Stimulated activated CD8-positive, alpha-beta memory T cell treated with anti-CD3 and anti-CD28 coated beads, Interleukin-4, amount 100 ng/mL, for 24 hours (primary cell): ENCODE measurements around the gene SHTN1.

Source experiments
- DNase-seq: peaks from one replicate; pipeline ENCODE4 v3.0.0-alpha.2; 2020; ENCODE audit warnings: low read depth

Gene SHTN1

DNA sequence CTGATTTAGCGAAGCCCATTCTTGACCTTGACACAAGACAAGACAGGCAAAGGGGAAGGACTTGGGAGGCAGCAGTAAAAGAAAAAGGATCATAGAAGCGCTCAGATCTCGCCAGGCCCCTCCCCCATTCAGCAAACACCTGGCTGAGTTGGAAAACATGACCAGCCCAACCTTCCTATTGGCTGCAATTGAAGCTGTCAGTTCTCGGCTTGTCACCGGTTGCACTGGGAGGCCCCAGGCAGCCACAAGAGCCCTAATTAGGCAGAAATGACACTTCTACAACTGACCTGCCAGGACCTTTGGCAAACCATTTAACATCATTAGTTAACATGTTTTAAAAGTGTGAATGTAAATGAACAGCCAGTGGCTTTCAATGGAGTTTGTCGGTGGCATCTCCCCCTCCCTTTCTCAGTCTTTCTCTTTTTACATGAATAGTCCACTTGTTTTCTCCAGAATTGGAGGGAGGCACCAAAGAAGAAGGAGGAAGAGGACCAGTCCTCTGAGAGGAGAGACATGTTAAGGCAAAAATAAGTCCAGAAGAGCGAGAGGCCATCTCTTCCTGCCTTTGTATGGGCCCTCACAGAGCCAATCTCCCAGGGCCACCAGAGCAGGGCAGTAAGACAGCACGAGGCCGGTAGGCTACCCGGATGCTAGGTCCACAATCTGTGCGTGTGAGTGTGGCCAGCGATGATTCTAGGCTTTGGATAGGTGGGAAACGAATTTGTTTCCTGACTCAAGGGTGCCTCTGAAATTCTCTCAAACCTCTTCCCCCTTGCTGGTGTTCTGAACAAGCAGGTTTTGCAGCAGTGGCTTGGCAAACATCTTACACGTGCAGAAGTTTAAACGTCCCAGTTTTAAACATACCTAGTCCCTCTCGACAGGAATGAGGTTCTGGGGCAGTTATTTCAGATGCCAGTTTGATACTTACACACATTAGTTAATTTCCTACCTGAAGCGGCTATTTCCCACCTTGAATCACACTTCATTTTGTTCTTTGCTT, 170.7 kb downstream of the SHTN1 start:
- DNase-seq = no peak

DNA sequence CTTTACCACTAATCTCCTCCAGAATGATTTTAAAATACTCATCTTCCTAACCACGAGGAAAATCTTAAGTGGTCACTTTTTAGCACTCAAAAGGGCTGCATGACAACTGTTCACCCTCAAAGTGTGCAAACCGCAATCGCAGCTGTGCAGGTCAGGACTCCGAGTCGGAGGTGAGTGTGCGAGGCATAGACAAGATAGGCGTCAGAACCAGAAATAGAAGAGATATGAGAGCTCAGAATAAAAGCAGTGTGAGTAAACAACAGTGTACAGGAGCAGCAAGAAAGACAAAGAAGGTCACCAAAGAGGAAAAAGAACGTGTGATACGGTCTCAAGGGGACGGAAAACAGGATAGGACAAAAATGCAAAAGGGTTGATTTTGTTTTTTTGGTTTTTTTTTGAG, 173.2 kb downstream of the SHTN1 start:
- DNase-seq = no peak
